ENCODE measurements around the gene GMCL1. TPM values are rescaled to one million over a fixed set of nuclear protein-coding genes. Genes with fewer than 3 reads are reported as not detected.
"Not testable (repeated sequence)": the region's sequence is repeated elsewhere in the genome, so short reads cannot be mapped to it uniquely, and the experiment has no call there.

Gene GMCL1
- total RNA-seq, 1 donor, result 9.7 TPM

- peak overlapping the region; percentile 66 for H3K4me3 ChIP-seq (ENCODE audit: low read depth, low read length)
- no peak for DNase-seq (ENCODE audit: low read depth)
- TF ChIP-seq CTCF (IDR thresholded peaks at IDR 0.05; ENCODE audit: insufficient read depth, low read length), result no peak
Measured at GRCh38 chr2:69797836-69798289, 31.6 kb upstream of the GMCL1 start.

GRCh38 chr2:69798290-69798908, 31.1 kb upstream of the GMCL1 start:
- no peak for TF ChIP-seq CTCF (IDR thresholded peaks at IDR 0.05; ENCODE audit: insufficient read depth, low read length)
- peak overlapping the region; percentile 66 for H3K4me3 ChIP-seq (ENCODE audit: low read depth, low read length)
- peak; percentile 78 for DNase-seq (ENCODE audit: low read depth)

DNA sequence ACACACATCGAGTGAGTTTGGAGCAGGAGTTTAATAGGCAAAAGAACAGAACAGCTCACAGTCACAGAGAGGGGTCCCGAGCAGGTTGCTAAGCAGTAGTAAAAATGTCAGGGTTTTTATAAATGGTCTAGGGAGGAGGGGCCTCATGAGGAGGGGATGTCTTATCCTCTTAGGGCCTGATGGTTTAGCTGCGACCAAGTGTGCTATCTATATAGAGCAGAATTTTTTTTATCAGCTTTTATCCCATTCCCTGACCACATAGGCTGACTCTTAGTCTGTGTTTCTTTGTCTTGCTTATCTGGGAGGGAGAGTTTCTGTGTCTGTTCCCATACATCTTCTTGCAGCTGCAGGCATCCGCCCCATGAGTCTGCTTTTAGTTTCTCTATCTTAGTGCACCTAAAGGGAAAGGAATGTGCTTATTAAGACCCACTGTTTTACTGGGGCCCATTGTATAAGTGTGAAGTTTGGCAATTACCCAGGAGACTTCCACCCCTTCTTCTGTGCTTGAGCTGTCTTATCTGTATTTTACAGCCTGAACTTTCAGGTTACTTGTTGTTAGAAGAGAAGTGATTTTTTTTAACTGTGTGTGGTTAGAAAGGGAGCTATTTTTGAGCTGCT, 30.4 kb upstream of the GMCL1 start:
- DNase-seq (ENCODE audit: low read depth), result peak; percentile 93
- H3K4me3 ChIP-seq (ENCODE audit: low read depth, low read length), result peak overlapping the region; percentile 66
- TF ChIP-seq CTCF (IDR thresholded peaks at IDR 0.05; ENCODE audit: insufficient read depth, low read length), result no peak

DNA sequence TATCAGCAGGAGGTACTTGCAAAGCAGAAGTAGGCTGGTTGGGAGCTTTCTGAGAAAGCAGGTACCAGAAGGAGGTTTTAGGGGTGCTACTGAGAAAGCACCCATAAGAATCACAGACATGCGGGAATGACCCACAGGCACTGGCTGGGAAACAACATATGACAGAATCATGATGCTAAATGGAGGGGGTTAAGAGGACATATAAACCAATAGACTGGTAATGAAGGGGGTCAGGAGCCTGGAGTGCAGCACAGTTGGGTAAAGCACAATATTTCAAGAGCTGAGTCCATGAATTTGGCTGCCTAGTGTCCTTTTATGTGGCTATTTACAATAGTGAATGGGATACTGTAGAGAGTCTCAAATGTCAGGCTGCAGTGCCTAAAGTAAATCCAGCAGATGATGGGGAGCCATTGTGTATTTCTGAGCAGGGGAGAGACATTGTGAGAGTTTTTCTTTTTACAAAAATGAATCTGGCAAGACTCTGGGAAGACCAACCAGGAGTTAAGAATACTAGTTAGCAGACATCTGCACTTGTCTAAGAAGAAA, 27.6 kb upstream of the GMCL1 start:
- no peak for TF ChIP-seq CTCF (IDR thresholded peaks at IDR 0.05; ENCODE audit: insufficient read depth, low read length)
- H3K4me3 ChIP-seq (ENCODE audit: low read depth, low read length), result no peak overlapping the region
- no peak for DNase-seq (ENCODE audit: low read depth)

GRCh38 chr2:69802781-69803367, 26.6 kb upstream of the GMCL1 start:
- not testable (repeated sequence) for DNase-seq (ENCODE audit: low read depth); H3K4me3 ChIP-seq (ENCODE audit: low read depth, low read length)

DNA sequence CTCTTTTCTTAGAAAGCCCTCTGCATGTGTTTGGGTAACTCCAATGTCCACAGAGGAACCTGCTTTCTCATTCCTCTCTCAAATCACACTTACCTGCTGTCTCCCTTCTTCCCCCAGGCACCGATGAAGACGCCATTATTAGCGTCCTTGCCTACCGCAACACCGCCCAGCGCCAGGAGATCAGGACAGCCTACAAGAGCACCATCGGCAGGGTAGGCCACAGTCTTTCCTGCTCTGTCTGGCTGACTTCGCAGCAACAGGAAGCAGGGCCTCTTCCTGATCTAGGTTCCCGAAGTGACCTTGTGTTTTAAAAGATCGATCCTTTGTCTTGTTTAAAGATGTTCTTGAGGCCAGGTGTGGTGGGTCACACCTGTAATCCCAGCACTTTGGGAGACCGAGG, 25.0 kb upstream of the GMCL1 start:
- DNase-seq (ENCODE audit: low read depth), result no peak
- no peak for TF ChIP-seq CTCF (IDR thresholded peaks at IDR 0.05; ENCODE audit: insufficient read depth, low read length)

DNA sequence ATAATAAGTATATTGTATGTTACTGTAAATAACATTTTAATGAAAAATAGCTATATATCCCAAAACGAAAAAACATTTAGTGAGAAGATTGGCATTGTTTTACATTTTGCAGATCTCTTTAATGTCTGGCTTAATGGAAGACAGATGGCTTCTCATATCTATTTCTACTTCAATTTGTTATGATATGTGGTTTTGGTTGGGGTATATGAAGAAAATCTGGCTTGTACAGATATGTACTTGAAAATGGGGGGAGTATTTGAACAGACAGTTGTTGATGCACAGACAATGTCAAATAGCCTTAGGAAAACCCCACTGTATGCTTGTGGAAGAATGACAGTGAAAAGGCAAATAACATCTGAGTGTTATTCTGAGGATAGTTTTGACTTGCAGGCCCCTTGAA, 23.6 kb upstream of the GMCL1 start:
- no peak for TF ChIP-seq CTCF (IDR thresholded peaks at IDR 0.05; ENCODE audit: insufficient read depth, low read length)
- no peak overlapping the region for H3K4me3 ChIP-seq (ENCODE audit: low read depth, low read length)
- DNase-seq (ENCODE audit: low read depth), result no peak

More for the DNA sequence above, 25.0 kb upstream of the GMCL1 start:
- H3K4me3 ChIP-seq (ENCODE audit: low read depth, low read length), result no peak overlapping the region
